ENCODE results near the gene CAVIN2.

Gene CAVIN2

DNA sequence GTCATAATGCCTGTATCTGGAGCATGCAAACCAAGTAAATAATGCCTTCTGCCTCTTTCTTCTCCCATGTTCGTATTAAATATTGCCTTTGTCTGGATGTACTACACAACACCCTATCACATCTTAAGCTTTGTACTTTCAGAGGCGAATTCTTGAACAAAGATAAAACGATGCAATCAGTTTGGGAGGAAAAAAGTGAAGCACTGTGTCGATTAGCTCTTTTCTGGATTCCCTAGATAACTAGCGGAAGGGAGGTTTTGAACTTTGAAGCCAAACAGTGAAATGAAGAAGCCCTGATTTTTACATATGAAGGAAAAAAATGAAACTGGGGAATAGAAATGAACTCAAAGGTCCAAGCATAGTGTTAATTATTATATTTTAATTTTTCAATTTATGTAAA is 44.7 kb downstream of the CAVIN2 start:
- no peaks in the 10 kb centered on the region for H3K36me3 ChIP-seq (ENCODE audit: insufficient read depth, low read length)
- H3K4me2 ChIP-seq (ENCODE audit: low read depth, low read length, poor library complexity, severe bottlenecking) = no peak overlapping the region
- H3K9ac ChIP-seq (ENCODE audit: low read depth, low read length, poor library complexity, severe bottlenecking) = no peak overlapping the region
- no peaks in the 10 kb centered on the region for H3K27me3 ChIP-seq (ENCODE audit: insufficient read depth, low read length, poor library complexity, severe bottlenecking)
- H4K20me1 ChIP-seq (ENCODE audit: insufficient read depth, low read length, poor library complexity, severe bottlenecking) = no peaks in the 10 kb centered on the region
- H3K79me2 ChIP-seq (ENCODE audit: insufficient read depth, low read length) = no peaks in the 10 kb centered on the region
- no peak overlapping the region for H3K4me3 ChIP-seq (ENCODE audit: low read length, poor library complexity, severe bottlenecking)
- no peaks in the 10 kb centered on the region for H3K9me3 ChIP-seq (ENCODE audit: insufficient read depth, low read depth, low read length)
- no peaks in the 10 kb centered on the region for H3K9me2 ChIP-seq (replicated peaks; ENCODE audit: low read depth, low read length)
- no peak overlapping the region for H2AFZ ChIP-seq (ENCODE audit: low read length)
- H3K4me1 ChIP-seq (ENCODE audit: insufficient read depth, low read length, poor library complexity, severe bottlenecking) = no peaks in the 10 kb centered on the region
- no peaks in the 10 kb centered on the region for H3F3A ChIP-seq (ENCODE audit: low read depth)
- TF ChIP-seq, protein P1, sequence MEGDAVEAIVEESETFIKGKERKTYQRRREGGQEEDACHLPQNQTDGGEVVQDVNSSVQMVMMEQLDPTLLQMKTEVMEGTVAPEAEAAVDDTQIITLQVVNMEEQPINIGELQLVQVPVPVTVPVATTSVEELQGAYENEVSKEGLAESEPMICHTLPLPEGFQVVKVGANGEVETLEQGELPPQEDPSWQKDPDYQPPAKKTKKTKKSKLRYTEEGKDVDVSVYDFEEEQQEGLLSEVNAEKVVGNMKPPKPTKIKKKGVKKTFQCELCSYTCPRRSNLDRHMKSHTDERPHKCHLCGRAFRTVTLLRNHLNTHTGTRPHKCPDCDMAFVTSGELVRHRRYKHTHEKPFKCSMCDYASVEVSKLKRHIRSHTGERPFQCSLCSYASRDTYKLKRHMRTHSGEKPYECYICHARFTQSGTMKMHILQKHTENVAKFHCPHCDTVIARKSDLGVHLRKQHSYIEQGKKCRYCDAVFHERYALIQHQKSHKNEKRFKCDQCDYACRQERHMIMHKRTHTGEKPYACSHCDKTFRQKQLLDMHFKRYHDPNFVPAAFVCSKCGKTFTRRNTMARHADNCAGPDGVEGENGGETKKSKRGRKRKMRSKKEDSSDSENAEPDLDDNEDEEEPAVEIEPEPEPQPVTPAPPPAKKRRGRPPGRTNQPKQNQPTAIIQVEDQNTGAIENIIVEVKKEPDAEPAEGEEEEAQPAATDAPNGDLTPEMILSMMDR (conservative IDR thresholded peaks at IDR 0.05; ENCODE audit: low read length) = no peak
- no peak for TF ChIP-seq EZH2phosphoT487 (IDR thresholded peaks at IDR 0.05; ENCODE audit: borderline replicate concordance)

DNA sequence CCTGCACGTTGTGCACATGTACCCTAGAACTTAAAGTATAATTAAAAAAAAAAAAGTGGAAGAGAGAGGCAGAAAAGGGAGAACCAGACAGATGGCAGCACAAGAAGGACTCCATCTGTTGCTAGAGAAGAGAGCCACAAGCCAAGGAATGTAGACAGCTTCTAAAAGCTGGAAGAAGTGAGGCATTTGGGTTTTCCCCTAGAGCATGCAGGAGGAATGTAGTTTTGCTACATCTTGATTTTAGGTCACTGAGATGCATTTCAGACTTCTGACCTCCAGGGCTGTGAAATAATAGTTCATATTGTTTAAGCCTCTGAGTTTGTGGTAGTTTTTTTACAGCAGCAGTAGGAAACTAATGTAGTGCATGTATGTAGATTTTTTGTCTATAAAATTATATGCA is 46.0 kb downstream of the CAVIN2 start:
- no peaks in the 10 kb centered on the region for H3F3A ChIP-seq (ENCODE audit: low read depth)
- no peak overlapping the region for H3K9ac ChIP-seq (ENCODE audit: low read depth, low read length, poor library complexity, severe bottlenecking)
- no peak overlapping the region for H2AFZ ChIP-seq (ENCODE audit: low read length)
- H3K27me3 ChIP-seq (ENCODE audit: insufficient read depth, low read length, poor library complexity, severe bottlenecking) = no peaks in the 10 kb centered on the region
- no peaks in the 10 kb centered on the region for H3K79me2 ChIP-seq (ENCODE audit: insufficient read depth, low read length)
- H3K9me3 ChIP-seq (ENCODE audit: insufficient read depth, low read depth, low read length) = no peaks in the 10 kb centered on the region
- no peak overlapping the region for H3K4me3 ChIP-seq (ENCODE audit: low read length, poor library complexity, severe bottlenecking)
- TF ChIP-seq, protein P1 (conservative IDR thresholded peaks at IDR 0.05; ENCODE audit: low read length) = no peak
- TF ChIP-seq EZH2phosphoT487 (IDR thresholded peaks at IDR 0.05; ENCODE audit: borderline replicate concordance) = no peak
- no peaks in the 10 kb centered on the region for H3K9me2 ChIP-seq (replicated peaks; ENCODE audit: low read depth, low read length)
- H3K36me3 ChIP-seq (ENCODE audit: insufficient read depth, low read length) = no peaks in the 10 kb centered on the region
- no peak overlapping the region for H3K4me2 ChIP-seq (ENCODE audit: low read depth, low read length, poor library complexity, severe bottlenecking)
- no peaks in the 10 kb centered on the region for H3K4me1 ChIP-seq (ENCODE audit: insufficient read depth, low read length, poor library complexity, severe bottlenecking)
- H4K20me1 ChIP-seq (ENCODE audit: insufficient read depth, low read length, poor library complexity, severe bottlenecking) = no peaks in the 10 kb centered on the region

DNA sequence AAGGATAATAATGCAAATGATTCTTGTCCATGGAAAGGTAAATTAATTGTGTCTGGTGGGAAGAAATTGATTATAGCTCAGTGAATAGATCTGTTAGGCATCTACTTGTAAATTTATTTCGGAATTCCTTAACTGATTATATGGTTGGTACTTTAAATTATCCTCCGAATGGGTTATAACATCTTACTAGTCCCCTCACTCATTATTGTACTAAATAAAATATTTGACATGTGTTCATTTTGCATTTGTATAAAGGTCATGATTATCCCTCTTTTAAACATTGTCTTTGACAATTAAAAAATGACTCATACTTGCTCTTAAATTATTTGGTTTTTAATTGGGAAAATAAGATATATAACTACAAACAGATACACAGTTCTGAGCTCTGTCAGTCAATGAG is 47.4 kb downstream of the CAVIN2 start:
- Histone ChIP-seq H3K4me1 (ENCODE audit: insufficient read depth, low read length, poor library complexity, severe bottlenecking) (no peaks in the 10 kb centered on the region), H3K4me3 (ENCODE audit: low read length, poor library complexity, severe bottlenecking) (no peak overlapping the region)

More for the DNA sequence above, 47.4 kb downstream of the CAVIN2 start:
- Histone ChIP-seq H3K9me2 (replicated peaks; ENCODE audit: low read depth, low read length) (no peaks in the 10 kb centered on the region), H3K4me2 (ENCODE audit: low read depth, low read length, poor library complexity, severe bottlenecking) (no peak overlapping the region), H3K9me3 (ENCODE audit: insufficient read depth, low read depth, low read length) (no peaks in the 10 kb centered on the region), H2AFZ (ENCODE audit: low read length) (no peak overlapping the region), H3K9ac (ENCODE audit: low read depth, low read length, poor library complexity, severe bottlenecking) (no peak overlapping the region), H4K20me1 (ENCODE audit: insufficient read depth, low read length, poor library complexity, severe bottlenecking) (no peaks in the 10 kb centered on the region), H3K36me3 (ENCODE audit: insufficient read depth, low read length) (no peaks in the 10 kb centered on the region), H3K27me3 (ENCODE audit: insufficient read depth, low read length, poor library complexity, severe bottlenecking) (no peaks in the 10 kb centered on the region), H3F3A (ENCODE audit: low read depth) (no peaks in the 10 kb centered on the region), H3K79me2 (ENCODE audit: insufficient read depth, low read length) (no peaks in the 10 kb centered on the region)
- TF ChIP-seq, protein P1 (conservative IDR thresholded peaks at IDR 0.05; ENCODE audit: low read length) = no peak
- no peak for TF ChIP-seq EZH2phosphoT487 (IDR thresholded peaks at IDR 0.05; ENCODE audit: borderline replicate concordance)
